Dendritic cell treated with granulocyte-macrophage colony-stimulating factor and Interleukin-4, amounts not matched to agents 40 ng/mL and 50 ng/mL, for 4 days (primary cell): Measurements from ENCODE around the gene AP2B1.
"Not testable (repeated sequence)": the region's sequence is repeated elsewhere in the genome, so short reads cannot be mapped to it uniquely, and the experiment has no call there.

Experiments used
- H3K27ac Mint-ChIP-seq: one replicate; pipeline ENCODE4 v1.8.0; 2022; ENCODE audit warnings: mild to moderate bottlenecking, mixed read lengths
- H3K27me3 Mint-ChIP-seq: one replicate; pipeline ENCODE4 v1.8.0; 2022; ENCODE audit warnings: mild to moderate bottlenecking, mixed read lengths
- H3K36me3 Mint-ChIP-seq: one replicate; pipeline ENCODE4 v1.8.0; 2022; ENCODE audit warnings: low read depth, mixed read lengths
- H3K4me1 Mint-ChIP-seq: one replicate; pipeline ENCODE4 v1.8.0; 2022; ENCODE audit warnings: low read depth, mixed read lengths
- H3K4me3 Mint-ChIP-seq: one replicate; pipeline ENCODE4 v1.8.0; 2022; ENCODE audit warnings: mild to moderate bottlenecking, moderate library complexity, mixed read lengths
- H3K9me3 Mint-ChIP-seq: one replicate; pipeline ENCODE4 v1.8.0; 2022; ENCODE audit warnings: mixed read lengths
- intact Hi-C: fragments of 100-400 bp; cut with micrococcal nuclease; formaldehyde crosslinking; loops from one replicate; pipeline ENCODE4 v1.15.0; 2022

Gene AP2B1

DNA sequence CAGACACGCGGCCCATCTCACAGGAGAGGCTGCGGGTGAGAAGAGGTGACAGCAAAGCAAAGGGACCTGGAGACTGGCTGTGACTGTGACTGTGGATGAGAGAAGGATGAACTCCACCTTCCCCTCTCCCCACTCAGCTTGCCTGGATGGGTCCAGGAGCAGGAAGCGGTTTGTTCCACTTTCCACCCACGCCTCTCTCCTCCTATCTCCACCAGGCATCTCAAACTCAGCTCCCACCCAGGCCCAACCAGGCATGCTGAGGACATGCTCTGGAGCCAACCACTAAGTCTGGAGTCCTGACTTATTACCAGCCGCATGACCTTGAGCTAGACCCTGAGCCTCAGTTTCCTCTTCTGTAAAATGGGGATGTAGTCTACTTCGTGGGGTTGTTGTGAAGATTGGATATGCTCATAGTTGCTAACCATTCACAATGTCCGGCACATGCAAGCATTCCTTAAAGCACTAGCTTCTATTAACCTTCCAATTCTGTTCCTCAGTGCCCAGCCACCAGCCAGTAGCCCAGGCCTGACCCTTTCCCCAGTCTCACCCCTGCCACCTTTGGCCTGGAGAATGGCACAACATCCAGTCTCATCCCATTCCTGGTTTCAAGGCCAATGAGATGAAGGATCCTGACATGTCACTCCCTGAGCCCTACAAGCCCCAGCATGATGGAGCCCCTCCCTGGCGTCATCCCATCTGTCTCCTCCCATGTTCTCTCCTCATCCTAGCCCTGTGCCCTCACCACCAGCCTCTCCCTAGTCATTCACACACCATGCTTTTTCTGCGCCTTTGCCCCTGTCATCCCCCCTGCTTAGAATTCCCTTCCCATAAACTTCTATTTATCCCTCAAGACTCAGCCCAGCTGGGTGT lies 163.6 kb downstream of the AP2B1 start:
- Mint-ChIP-seq H3K27ac (no peak overlapping the region), H3K27me3 (peaks cover 60% of the 10 kb centered on the region), H3K9me3 (no peaks in the 10 kb centered on the region), H3K4me1 (peaks cover 37% of the 10 kb centered on the region), H3K4me3 (no peak overlapping the region), H3K36me3 (no peaks in the 10 kb centered on the region)
- intact Hi-C loops = no loop called here

DNA sequence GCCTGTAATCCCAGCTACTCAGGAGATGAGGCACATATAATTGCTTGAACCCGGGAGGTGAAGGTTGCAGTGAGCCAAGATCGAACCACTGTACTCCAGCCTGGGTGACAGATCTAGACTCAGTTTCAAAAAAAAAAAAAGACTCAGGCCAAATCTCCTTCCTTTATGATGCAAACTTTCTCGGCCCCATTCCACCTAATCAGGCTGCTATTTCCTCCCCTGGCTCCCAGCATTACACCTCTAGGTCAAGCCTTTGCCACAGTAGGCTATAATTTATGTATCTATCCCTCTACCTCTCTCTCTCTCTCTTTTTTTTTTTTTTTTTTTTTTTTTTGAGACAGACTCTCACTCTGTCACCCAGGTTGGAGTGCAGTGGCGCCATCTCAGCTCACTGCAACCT lies 164.4 kb downstream of the AP2B1 start:
- peaks cover 45% of the 10 kb centered on the region for H3K4me1 Mint-ChIP-seq
- H3K36me3 Mint-ChIP-seq, H3K27ac Mint-ChIP-seq, intact Hi-C loops, H3K4me3 Mint-ChIP-seq, H3K9me3 Mint-ChIP-seq: not testable (repeated sequence)
- H3K27me3 Mint-ChIP-seq = peaks cover 58% of the 10 kb centered on the region

GRCh38 chr17:35752471-35752870 lies 165.3 kb downstream of the AP2B1 start:
- Mint-ChIP-seq H3K27me3 (peaks cover 58% of the 10 kb centered on the region), H3K4me1 (peaks cover 46% of the 10 kb centered on the region), H3K27ac (no peak overlapping the region), H3K9me3 (no peaks in the 10 kb centered on the region), H3K36me3 (no peaks in the 10 kb centered on the region), H3K4me3 (no peak overlapping the region)
- intact Hi-C loops = no loop called here

- no peak within 1 kb of the TSS for H3K4me3 Mint-ChIP-seq
- peaks cover 55% of the 10 kb centered on the region for H3K27me3 Mint-ChIP-seq
- H3K9me3 Mint-ChIP-seq = no peaks in the 10 kb centered on the region
- peak within 1 kb of the TSS; percentile 11 for H3K27ac Mint-ChIP-seq
- intact Hi-C loops = no loop called here
- no peaks in the 10 kb centered on the region for H3K36me3 Mint-ChIP-seq
- H3K4me1 Mint-ChIP-seq = peaks cover 46% of the 10 kb centered on the region
Observed at GRCh38 chr17:35752945-35753764, 166.0 kb downstream of the AP2B1 start, which contains the start of gene GAS2L2. GAS2L2 (minus strand) TSS chr17:35753239; CDS start chr17:35752850, 389 bp downstream.

GRCh38 chr17:35757243-35757642 lies 170.1 kb downstream of the AP2B1 start:
- H3K4me1 Mint-ChIP-seq = peaks cover 26% of the 10 kb centered on the region

DNA sequence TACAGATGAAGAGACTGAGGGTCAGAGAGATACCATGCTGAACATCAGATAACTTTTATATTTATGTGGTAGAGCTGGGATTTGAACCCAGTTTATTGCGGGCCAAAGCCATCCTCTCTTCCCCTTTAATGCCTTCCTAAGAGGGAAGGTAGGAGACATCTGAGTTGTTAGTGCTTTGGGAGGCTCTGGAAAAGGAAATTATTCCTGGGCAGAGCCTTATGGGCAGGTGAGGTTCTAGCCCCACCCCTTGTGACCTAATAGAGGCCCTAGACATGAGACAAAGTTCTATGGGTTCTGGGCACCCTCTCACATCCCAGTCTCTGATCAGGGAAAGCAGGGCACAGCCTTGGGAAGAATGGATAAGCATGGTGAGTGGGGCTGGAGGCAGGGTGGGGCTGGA lies 173.5 kb downstream of the AP2B1 start, which contains the start of gene C17orf50:
C17orf50 (plus strand) TSS at position 301 of the 400 bp plus-strand sequence; CDS start at position 356, 55 bp downstream.
- no peaks in the 10 kb centered on the region for H3K9me3 Mint-ChIP-seq
- no peak within 1 kb of the TSS for H3K27ac Mint-ChIP-seq
- H3K27me3 Mint-ChIP-seq = peaks cover 33% of the 10 kb centered on the region
- H3K4me1 Mint-ChIP-seq = peaks cover 24% of the 10 kb centered on the region
- H3K4me3 Mint-ChIP-seq = no peak within 1 kb of the TSS
- no peaks in the 10 kb centered on the region for H3K36me3 Mint-ChIP-seq
- intact Hi-C loops = no loop called here

More at GRCh38 chr17:35757243-35757642, 170.1 kb downstream of the AP2B1 start:
- intact Hi-C loops = no loop called here
- no peaks in the 10 kb centered on the region for H3K9me3 Mint-ChIP-seq
- no peak overlapping the region for H3K27ac Mint-ChIP-seq
- no peaks in the 10 kb centered on the region for H3K36me3 Mint-ChIP-seq
- H3K4me3 Mint-ChIP-seq = no peak overlapping the region
- H3K27me3 Mint-ChIP-seq = peaks cover 27% of the 10 kb centered on the region

DNA sequence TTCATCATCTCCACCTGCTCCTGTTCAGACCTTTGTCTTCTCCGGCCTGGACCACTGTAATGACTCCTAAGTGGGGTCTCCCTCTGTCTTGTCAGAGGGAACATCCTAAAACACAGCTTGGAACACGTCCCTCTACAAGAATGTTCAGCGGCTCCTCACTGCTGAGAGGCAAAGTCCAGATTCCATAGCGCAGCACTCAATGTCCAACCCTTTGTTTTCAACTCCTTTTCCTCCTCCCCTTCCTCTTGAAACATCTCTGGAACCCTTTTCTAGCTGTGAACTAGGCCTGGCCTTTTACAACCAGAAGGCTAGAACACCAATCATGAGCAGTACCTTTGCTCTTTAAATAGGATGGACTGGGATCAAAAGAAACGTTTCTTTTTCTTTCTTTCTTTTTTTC lies 174.5 kb downstream of the AP2B1 start:
- Mint-ChIP-seq H3K4me3 (no peak overlapping the region), H3K36me3 (no peaks in the 10 kb centered on the region), H3K27ac (no peak overlapping the region), H3K4me1 (peaks cover 14% of the 10 kb centered on the region), H3K27me3 (peaks cover 40% of the 10 kb centered on the region), H3K9me3 (no peaks in the 10 kb centered on the region)
- intact Hi-C loops = no loop called here

- intact Hi-C loops = loop anchor here (1.0 kb wide), 2 partner anchors 41 to 46 kb away; partner anchors contain the start of gene TAF15
Observed at GRCh38 chr17:35763767-35764122, 176.6 kb downstream of the AP2B1 start.

GRCh38 chr17:35764123-35764991 lies 177.2 kb downstream of the AP2B1 start:
- H3K36me3 Mint-ChIP-seq = no peaks in the 10 kb centered on the region
- intact Hi-C loops = loop anchor here (1.0 kb wide), 2 partner anchors 40 to 45 kb away; partner anchors contain the start of gene TAF15
- H3K4me1 Mint-ChIP-seq = peaks cover 13% of the 10 kb centered on the region
- H3K4me3 Mint-ChIP-seq = peak overlapping the region; percentile 78
- H3K27me3 Mint-ChIP-seq = peaks cover 47% of the 10 kb centered on the region
- H3K9me3 Mint-ChIP-seq = no peaks in the 10 kb centered on the region
- peak overlapping the region; percentile 40 for H3K27ac Mint-ChIP-seq

More at GRCh38 chr17:35763767-35764122, 176.6 kb downstream of the AP2B1 start:
- no peaks in the 10 kb centered on the region for H3K9me3 Mint-ChIP-seq
- H3K27ac Mint-ChIP-seq = no peak overlapping the region
- peaks cover 13% of the 10 kb centered on the region for H3K4me1 Mint-ChIP-seq
- peak overlapping the region; percentile 78 for H3K4me3 Mint-ChIP-seq
- H3K36me3 Mint-ChIP-seq = no peaks in the 10 kb centered on the region
- H3K27me3 Mint-ChIP-seq = peaks cover 47% of the 10 kb centered on the region

DNA sequence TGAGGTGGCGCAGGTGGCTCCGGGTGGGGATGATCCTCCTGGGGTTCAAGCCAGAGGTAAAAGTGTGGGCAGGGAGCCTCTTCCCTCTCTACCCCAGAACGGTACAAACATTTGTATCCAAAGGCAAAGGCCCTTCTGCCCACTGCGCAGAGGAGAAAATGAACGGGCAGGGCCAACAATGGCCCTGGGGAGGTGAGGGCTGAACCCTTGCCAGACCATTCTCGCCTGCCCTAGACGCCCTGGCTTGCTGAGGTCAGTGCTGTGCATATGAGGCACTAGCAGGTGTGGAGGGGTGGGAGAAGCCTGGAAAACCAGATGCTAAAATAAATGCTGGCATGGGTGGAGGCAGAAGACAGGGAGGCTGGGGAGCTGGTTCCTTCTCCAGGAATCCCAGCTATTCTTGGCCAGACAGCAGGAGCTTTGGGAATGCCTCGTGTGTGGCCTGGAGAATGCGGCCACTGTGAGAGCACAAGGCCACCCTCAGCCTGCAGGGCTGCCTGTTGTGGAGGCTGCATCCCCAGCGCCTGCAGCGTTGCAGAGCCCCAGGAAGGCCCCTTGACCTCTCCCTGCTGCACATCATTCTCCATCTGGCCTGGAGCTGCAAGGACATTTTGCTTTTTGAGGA lies 178.1 kb downstream of the AP2B1 start:
- Mint-ChIP-seq H3K4me3 (no peak overlapping the region), H3K9me3 (no peaks in the 10 kb centered on the region), H3K27ac (no peak overlapping the region), H3K27me3 (peaks cover 43% of the 10 kb centered on the region), H3K4me1 (peaks cover 13% of the 10 kb centered on the region), H3K36me3 (no peaks in the 10 kb centered on the region)
- intact Hi-C loops = no loop called here

GRCh38 chr17:35765756-35766488 lies 178.8 kb downstream of the AP2B1 start:
- no peaks in the 10 kb centered on the region for H3K36me3 Mint-ChIP-seq
- no peak overlapping the region for H3K4me3 Mint-ChIP-seq
- H3K27me3 Mint-ChIP-seq = peaks cover 42% of the 10 kb centered on the region
- H3K4me1 Mint-ChIP-seq = peaks cover 13% of the 10 kb centered on the region
- no peaks in the 10 kb centered on the region for H3K9me3 Mint-ChIP-seq
- intact Hi-C loops = no loop called here
- no peak overlapping the region for H3K27ac Mint-ChIP-seq

DNA sequence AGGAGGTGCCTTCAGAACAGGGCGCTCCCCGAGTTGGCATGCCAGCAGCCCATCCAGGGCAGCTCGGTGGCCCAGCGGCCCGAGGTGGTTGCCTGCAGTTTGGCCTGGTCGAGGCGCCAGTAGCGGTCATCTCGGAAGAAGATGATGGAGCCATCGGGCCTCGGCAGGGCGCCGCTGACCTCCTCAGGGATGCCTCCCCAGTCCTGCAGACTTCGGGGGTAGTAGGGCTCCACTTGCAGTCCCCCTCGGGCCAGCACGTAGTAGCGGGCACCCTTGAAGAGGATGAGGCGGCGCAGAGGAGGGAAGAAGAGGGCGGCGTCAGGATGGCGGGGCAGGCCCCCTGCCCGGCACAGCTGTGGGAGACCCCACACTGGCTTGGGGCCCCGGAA lies 179.4 kb downstream of the AP2B1 start:
- no peak overlapping the region for H3K4me3 Mint-ChIP-seq
- H3K36me3 Mint-ChIP-seq = no peaks in the 10 kb centered on the region
- no peak overlapping the region for H3K27ac Mint-ChIP-seq
- H3K4me1 Mint-ChIP-seq = peaks cover 13% of the 10 kb centered on the region
- intact Hi-C loops = no loop called here
- H3K9me3 Mint-ChIP-seq = no peaks in the 10 kb centered on the region
- peaks cover 42% of the 10 kb centered on the region for H3K27me3 Mint-ChIP-seq
